ENCODE results near the gene ZNF563. TPM values are rescaled to one million over a fixed set of nuclear protein-coding genes. Genes with fewer than 3 reads are reported as not detected.
"Not testable (repeated sequence)": the region's sequence is repeated elsewhere in the genome, so short reads cannot be mapped to it uniquely, and the experiment has no call there.

ZNF563 gene
- total RNA-seq, 1 donor from 2014 or later: not detected

- H4K20me1 ChIP-seq (ENCODE audit: insufficient read depth, low read length): no peaks in the 10 kb centered on the region
- Mint-ChIP-seq H3K36me3 (ENCODE audit: low read depth, unreplicated experiment) (no peaks in the 10 kb centered on the region), H3K27me3 (ENCODE audit: low read depth, unreplicated experiment) (no peaks in the 10 kb centered on the region), H3K4me1 (ENCODE audit: low read depth, unreplicated experiment) (no peaks in the 10 kb centered on the region), H3K4me3 (ENCODE audit: unreplicated experiment) (no peak overlapping the region), H3K27ac (ENCODE audit: unreplicated experiment) (no peak overlapping the region), H3K9me3 (ENCODE audit: unreplicated experiment) (peaks cover 13% of the 10 kb centered on the region)
- peaks cover 30% of the 10 kb centered on the region for H3K9me3 ChIP-seq (ENCODE audit: insufficient read depth, low read depth, low read length)
- DNase-seq (ENCODE audit: low read depth) (no peak), FAIRE-seq (no peak)
- H3K4me2 ChIP-seq (ENCODE audit: low read length): no peak overlapping the region
- H3K36me3 ChIP-seq (ENCODE audit: insufficient read depth, low read length): no peaks in the 10 kb centered on the region
- H3K27me3 ChIP-seq (ENCODE audit: insufficient read depth, low read length): no peaks in the 10 kb centered on the region
- H3K9ac ChIP-seq (ENCODE audit: low read length): no peak overlapping the region
- H3K79me2 ChIP-seq (ENCODE audit: insufficient read depth, low read length): no peaks in the 10 kb centered on the region
- H3K27ac ChIP-seq (ENCODE audit: low read depth, low read length): no peak overlapping the region
- TF ChIP-seq EZH2 (IDR thresholded peaks at IDR 0.05; ENCODE audit: insufficient read depth, low read length): no peak
- no peak for TF ChIP-seq CTCF (IDR thresholded peaks at IDR 0.05; ENCODE audit: insufficient read depth, low read depth, low read length)
- no peaks in the 10 kb centered on the region for H3K4me1 ChIP-seq (ENCODE audit: insufficient read depth, low read length)
- H2AFZ ChIP-seq (ENCODE audit: low read depth, low read length): no peak overlapping the region
- H3K4me3 ChIP-seq (ENCODE audit: insufficient read depth, low read depth, low read length): no peak overlapping the region
These were observed 14.5 kb downstream of the ZNF563 start for GRCh38 chr19:12318782-12319413.

DNA sequence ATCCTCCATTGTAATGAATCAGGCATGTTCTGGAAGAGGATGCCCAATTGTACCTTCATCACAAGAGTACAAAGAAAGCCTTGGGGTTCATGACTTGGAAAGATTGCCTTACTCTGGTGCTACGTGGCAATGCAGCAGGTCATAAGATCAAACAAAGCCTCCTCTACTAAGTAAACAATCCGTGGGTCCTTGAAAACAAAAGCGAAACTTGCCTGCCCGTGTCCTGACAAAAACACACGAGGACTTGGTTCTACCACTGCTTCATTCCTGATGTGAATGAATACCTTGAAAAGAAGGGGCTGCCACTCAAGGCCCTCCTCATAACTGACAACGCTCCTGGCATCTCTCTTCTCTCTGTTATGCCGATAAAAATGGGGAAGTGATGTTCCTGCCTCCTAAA is 18.9 kb downstream of the ZNF563 start:
- no peaks in the 10 kb centered on the region for H3K36me3 Mint-ChIP-seq (ENCODE audit: low read depth, unreplicated experiment)
- no peaks in the 10 kb centered on the region for H3K4me1 Mint-ChIP-seq (ENCODE audit: low read depth, unreplicated experiment)
- TF ChIP-seq EZH2 (IDR thresholded peaks at IDR 0.05; ENCODE audit: insufficient read depth, low read length) (no peak), CTCF (IDR thresholded peaks at IDR 0.05; ENCODE audit: insufficient read depth, low read depth, low read length) (no peak)
- Histone ChIP-seq H3K9ac (ENCODE audit: low read length) (no peak overlapping the region), H3K9me3 (ENCODE audit: insufficient read depth, low read depth, low read length) (peaks cover 25% of the 10 kb centered on the region), H3K27ac (ENCODE audit: low read depth, low read length) (no peak overlapping the region), H2AFZ (ENCODE audit: low read depth, low read length) (no peak overlapping the region), H3K4me3 (ENCODE audit: insufficient read depth, low read depth, low read length) (no peak overlapping the region), H3K4me1 (ENCODE audit: insufficient read depth, low read length) (no peaks in the 10 kb centered on the region), H3K27me3 (ENCODE audit: insufficient read depth, low read length) (no peaks in the 10 kb centered on the region), H3K36me3 (ENCODE audit: insufficient read depth, low read length) (no peaks in the 10 kb centered on the region), H3K79me2 (ENCODE audit: insufficient read depth, low read length) (no peaks in the 10 kb centered on the region), H4K20me1 (ENCODE audit: insufficient read depth, low read length) (no peaks in the 10 kb centered on the region), H3K4me2 (ENCODE audit: low read length) (no peak overlapping the region)
- FAIRE-seq (no peak), DNase-seq (ENCODE audit: low read depth) (no peak)
- H3K4me3 Mint-ChIP-seq (ENCODE audit: unreplicated experiment): no peak overlapping the region
- H3K27me3 Mint-ChIP-seq (ENCODE audit: low read depth, unreplicated experiment): no peaks in the 10 kb centered on the region
- H3K9me3 Mint-ChIP-seq (ENCODE audit: unreplicated experiment): peaks cover 19% of the 10 kb centered on the region
- H3K27ac Mint-ChIP-seq (ENCODE audit: unreplicated experiment): no peak overlapping the region

DNA sequence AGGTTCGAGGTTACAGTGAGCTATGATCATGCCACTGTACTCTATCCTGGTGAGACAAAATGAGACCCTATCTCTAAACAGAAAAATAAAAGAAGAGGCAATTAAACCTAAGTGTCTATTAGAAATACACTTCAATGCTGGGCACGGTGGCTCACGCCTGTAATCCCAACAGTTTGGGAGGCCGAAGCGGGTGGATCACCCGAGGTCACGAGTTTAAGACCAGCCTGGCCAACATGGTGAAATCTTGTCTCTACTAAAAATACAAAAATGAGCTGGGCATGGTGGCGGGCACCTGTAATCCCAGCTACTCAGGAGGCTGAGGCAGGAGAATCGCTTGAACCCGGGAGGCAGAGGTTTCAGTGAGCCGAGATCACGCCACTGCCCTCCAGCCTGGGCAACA is 24.5 kb downstream of the ZNF563 start:
- H2AFZ ChIP-seq (ENCODE audit: low read depth, low read length): not testable (repeated sequence)

More for the DNA sequence above, 24.5 kb downstream of the ZNF563 start:
- H3K4me3 Mint-ChIP-seq (ENCODE audit: unreplicated experiment); H3K27me3 Mint-ChIP-seq (ENCODE audit: low read depth, unreplicated experiment); H3K27me3 ChIP-seq (ENCODE audit: insufficient read depth, low read length); DNase-seq (ENCODE audit: low read depth); H3K27ac Mint-ChIP-seq (ENCODE audit: unreplicated experiment); H3K4me1 ChIP-seq (ENCODE audit: insufficient read depth, low read length); H3K4me3 ChIP-seq (ENCODE audit: insufficient read depth, low read depth, low read length); H3K79me2 ChIP-seq (ENCODE audit: insufficient read depth, low read length); H3K36me3 ChIP-seq (ENCODE audit: insufficient read depth, low read length); H3K4me1 Mint-ChIP-seq (ENCODE audit: low read depth, unreplicated experiment); H3K9ac ChIP-seq (ENCODE audit: low read length); H3K27ac ChIP-seq (ENCODE audit: low read depth, low read length); H3K9me3 ChIP-seq (ENCODE audit: insufficient read depth, low read depth, low read length); H3K36me3 Mint-ChIP-seq (ENCODE audit: low read depth, unreplicated experiment); FAIRE-seq; H4K20me1 ChIP-seq (ENCODE audit: insufficient read depth, low read length); H3K4me2 ChIP-seq (ENCODE audit: low read length): not testable (repeated sequence)
- H3K9me3 Mint-ChIP-seq (ENCODE audit: unreplicated experiment): peaks cover 18% of the 10 kb centered on the region
